Liver (tissue), 9 donors: ENCODE measurements around the gene ATP2C2. TPM values are rescaled to one million over a fixed set of nuclear protein-coding genes. Genes with fewer than 3 reads are reported as not detected.

Experiments used
- DNase-seq: peaks from one replicate; pipeline ENCODE4 v3.0.0-alpha.2; 2017; ENCODE audit warnings: low spot score
- H3K27ac ChIP-seq, 2 donors: one replicate each; pipeline ENCODE4 v1.7.0; 2013; ENCODE audit warnings: inconsistent platforms in 2 of 2, low read length in 2 of 2, control low read depth in 1 of 2, low read depth in 1 of 2, mild to moderate bottlenecking in 1 of 2
- H3K27me3 ChIP-seq, 4 donors: one replicate each; pipeline versions ENCODE4 v1.6.1 to v1.7.0; 2013; ENCODE audit warnings: low read length in 3 of 4, inconsistent platforms in 1 of 4, mild to moderate bottlenecking in 1 of 4, moderate library complexity in 1 of 4; ENCODE audit not compliant: control insufficient read depth in 4 of 4, insufficient read depth in 4 of 4
- H3K36me3 ChIP-seq, 4 donors: one replicate each; pipeline versions ENCODE4 v1.6.1 to v1.7.0; 2013; ENCODE audit warnings: low read length in 3 of 4, mild to moderate bottlenecking in 3 of 4, low read depth in 1 of 4, moderate library complexity in 1 of 4; ENCODE audit not compliant: control insufficient read depth in 4 of 4, insufficient read depth in 3 of 4
- H3K4me1 ChIP-seq, 4 donors: one replicate each; pipeline versions ENCODE4 v1.6.1 to v1.7.0; 2013; ENCODE audit warnings: low read length in 3 of 4, mild to moderate bottlenecking in 3 of 4, moderate library complexity in 1 of 4; ENCODE audit not compliant: control insufficient read depth in 4 of 4, insufficient read depth in 4 of 4
- H3K4me3 ChIP-seq, 3 donors: one replicate each; pipeline versions ENCODE4 v1.6.1 to v1.7.0; 2013; ENCODE audit warnings: low read length in 3 of 3, control low read depth in 1 of 3, low read depth in 1 of 3, mild to moderate bottlenecking in 1 of 3
- H3K9ac ChIP-seq, 2 donors: one replicate each; pipeline ENCODE4 v1.7.0; 2013; ENCODE audit warnings: low read length in 2 of 2, mild to moderate bottlenecking in 2 of 2, moderate library complexity in 2 of 2, control low read depth in 1 of 2, low read depth in 1 of 2
- H3K9me3 ChIP-seq, 4 donors: one replicate each; pipeline versions ENCODE4 v1.6.1 to v1.7.0; 2013; ENCODE audit warnings: low read length in 3 of 4; ENCODE audit not compliant: control insufficient read depth in 4 of 4
- FOXA2 ChIP-seq: IDR thresholded peaks from 2 replicates; pipeline ENCODE4 v1.6.1; 2016; ENCODE audit warnings: antibody characterized with exemption
- GABPA ChIP-seq, 2 donors: IDR thresholded peaks in 1 of 2; conservative IDR thresholded peaks in 1 of 2; 2 replicates each; pipeline ENCODE4 v1.6.1; 2016; ENCODE audit warnings: antibody characterized with exemption in 2 of 2, mild to moderate bottlenecking in 1 of 2, moderate library complexity in 1 of 2
- HNF4A ChIP-seq, 2 donors: conservative IDR thresholded peaks; 2 replicates each; pipeline ENCODE4 v1.6.1; 2016; ENCODE audit warnings: antibody characterized with exemption in 2 of 2, mild to moderate bottlenecking in 2 of 2
- JUND ChIP-seq, 2 donors: IDR thresholded peaks; 2 replicates each; pipeline ENCODE4 v1.6.1; 2016; ENCODE audit warnings: antibody characterized with exemption in 2 of 2
- NR2F2 ChIP-seq: IDR thresholded peaks from 2 replicates; pipeline ENCODE4 v1.6.1; 2016; ENCODE audit warnings: antibody characterized with exemption
- RXRA ChIP-seq, 2 donors: IDR thresholded peaks; 2 replicates each; pipeline ENCODE4 v1.6.1; 2017 to 2018; ENCODE audit warnings: antibody characterized with exemption in 2 of 2, mild to moderate bottlenecking in 1 of 2
- SP1 ChIP-seq: IDR thresholded peaks from 2 replicates; pipeline ENCODE4 v1.6.1; 2018; ENCODE audit warnings: antibody characterized with exemption, mild to moderate bottlenecking
- YY1 ChIP-seq: IDR thresholded peaks from 2 replicates; pipeline ENCODE4 v1.6.1; 2016; ENCODE audit warnings: antibody characterized with exemption, mild to moderate bottlenecking
- WGBS: extraction: QIAGEN DNeasy Blood & Tissue Kit; methylation state at CpG from one replicate; pipeline ENCODE4 v1.1.7; 2013; 5-methylcytosine and 5-hydroxymethylcytosine counted together
- polyA plus RNA-seq, 2 donors: library from polyadenylated mRNA; stranded (reverse) in 1 of 2; unstranded in 1 of 2; fragments of 200-250 nt in 1 of 2; fragments of >200 nt in 1 of 2; fragmentation: Nextera tagmentation in 1 of 2; extraction: Ambion mirVana in 1 of 2; gene quantifications; one replicate each; pipeline versions ENCODE4 v1.2.1 to v1.2.3, GENCODE V29; 2013 to 2015
- total RNA-seq, 2 donors: library from RNA; depleted of rRNA; stranded (reverse); fragments of >200 nt; gene quantifications; one replicate each; pipeline ENCODE4 v1.2.3, GENCODE V29; 2014
- TF ChIP-seq, protein P1 (sequence below): IDR thresholded peaks from 2 replicates; pipeline ENCODE4 v1.6.1; 2016; ENCODE audit warnings: antibody characterized with exemption
- TF ChIP-seq, protein P2 (sequence below): fragments of 150-350 bp; IDR thresholded peaks from 2 replicates; pipeline ENCODE4 v1.5.1; 2017; ENCODE audit warnings: improper control_type of control experiment, low read depth, low read length; ENCODE audit not compliant: missing input control
- TF ChIP-seq, protein P3 (sequence below): IDR thresholded peaks from 2 replicates; pipeline ENCODE4 v1.6.1; 2016; ENCODE audit warnings: antibody characterized with exemption
- TF ChIP-seq, protein P4 (sequence below): IDR thresholded peaks from 2 replicates; pipeline ENCODE4 v1.6.1; 2016; ENCODE audit warnings: antibody characterized with exemption
- donor health status: healthy.
- donor health status: healthy.
- donor health status: healthy.
- donor health status: healthy.
- donor health status: healthy.

Gene ATP2C2, protein sequence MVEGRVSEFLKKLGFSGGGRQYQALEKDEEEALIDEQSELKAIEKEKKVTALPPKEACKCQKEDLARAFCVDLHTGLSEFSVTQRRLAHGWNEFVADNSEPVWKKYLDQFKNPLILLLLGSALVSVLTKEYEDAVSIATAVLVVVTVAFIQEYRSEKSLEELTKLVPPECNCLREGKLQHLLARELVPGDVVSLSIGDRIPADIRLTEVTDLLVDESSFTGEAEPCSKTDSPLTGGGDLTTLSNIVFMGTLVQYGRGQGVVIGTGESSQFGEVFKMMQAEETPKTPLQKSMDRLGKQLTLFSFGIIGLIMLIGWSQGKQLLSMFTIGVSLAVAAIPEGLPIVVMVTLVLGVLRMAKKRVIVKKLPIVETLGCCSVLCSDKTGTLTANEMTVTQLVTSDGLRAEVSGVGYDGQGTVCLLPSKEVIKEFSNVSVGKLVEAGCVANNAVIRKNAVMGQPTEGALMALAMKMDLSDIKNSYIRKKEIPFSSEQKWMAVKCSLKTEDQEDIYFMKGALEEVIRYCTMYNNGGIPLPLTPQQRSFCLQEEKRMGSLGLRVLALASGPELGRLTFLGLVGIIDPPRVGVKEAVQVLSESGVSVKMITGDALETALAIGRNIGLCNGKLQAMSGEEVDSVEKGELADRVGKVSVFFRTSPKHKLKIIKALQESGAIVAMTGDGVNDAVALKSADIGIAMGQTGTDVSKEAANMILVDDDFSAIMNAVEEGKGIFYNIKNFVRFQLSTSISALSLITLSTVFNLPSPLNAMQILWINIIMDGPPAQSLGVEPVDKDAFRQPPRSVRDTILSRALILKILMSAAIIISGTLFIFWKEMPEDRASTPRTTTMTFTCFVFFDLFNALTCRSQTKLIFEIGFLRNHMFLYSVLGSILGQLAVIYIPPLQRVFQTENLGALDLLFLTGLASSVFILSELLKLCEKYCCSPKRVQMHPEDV
- total RNA-seq (under 1 TPM; 0.17 to 0.33 TPM), polyA plus RNA-seq (under 1 TPM; 0.05 to 0.28 TPM)

DNA sequence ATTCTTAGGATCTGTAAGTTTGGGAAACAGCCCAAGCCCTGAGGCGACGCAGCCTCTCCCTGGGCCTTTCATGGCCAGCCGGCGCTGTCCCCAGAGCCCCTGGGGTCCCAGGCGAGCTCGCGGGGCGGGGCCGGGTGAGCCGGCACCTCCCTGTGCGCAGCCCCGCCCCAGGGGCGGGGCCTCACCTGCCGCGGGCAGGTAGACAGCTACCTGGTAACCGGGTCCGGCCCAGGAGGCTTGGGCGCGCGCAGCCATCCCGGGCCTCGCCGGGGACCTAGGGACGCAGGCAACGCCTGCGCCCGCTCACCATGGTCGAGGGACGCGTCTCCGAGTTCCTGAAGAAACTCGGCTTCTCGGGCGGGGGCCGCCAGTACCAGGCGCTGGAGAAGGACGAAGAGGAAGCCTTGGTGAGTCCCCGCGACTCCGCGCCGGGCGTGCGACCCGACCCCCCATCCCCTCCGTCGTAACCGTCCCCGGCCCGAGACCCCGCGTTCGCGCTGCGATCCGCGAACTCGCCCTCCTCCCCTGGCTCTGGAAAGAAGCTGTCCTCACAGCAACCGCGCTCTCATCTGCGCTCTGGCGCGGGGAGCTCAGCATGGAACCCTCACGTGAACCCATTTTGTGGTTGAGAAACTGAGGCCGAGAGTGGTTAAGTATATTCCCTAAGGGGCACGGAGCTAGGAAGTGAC, at the start of gene ATP2C2:
ATP2C2 (plus strand) TSS at position 231 of the 689 bp plus-strand sequence; CDS start at position 309, 78 bp downstream.
- no peaks in the 10 kb centered on the region for H3K9me3 ChIP-seq
- H3K27ac ChIP-seq, result no peak within 1 kb of the TSS
- no peak within 1 kb of the TSS for H3K4me3 ChIP-seq
- 5% methylated on average over 66 of the region's 66 CpGs for WGBS
- no peaks in the 10 kb centered on the region for H3K36me3 ChIP-seq
- H3K27me3 ChIP-seq, result peaks cover 2 to 9% (median 3%) of the 10 kb centered on the region in 4 donors
- TF ChIP-seq, protein P1, sequence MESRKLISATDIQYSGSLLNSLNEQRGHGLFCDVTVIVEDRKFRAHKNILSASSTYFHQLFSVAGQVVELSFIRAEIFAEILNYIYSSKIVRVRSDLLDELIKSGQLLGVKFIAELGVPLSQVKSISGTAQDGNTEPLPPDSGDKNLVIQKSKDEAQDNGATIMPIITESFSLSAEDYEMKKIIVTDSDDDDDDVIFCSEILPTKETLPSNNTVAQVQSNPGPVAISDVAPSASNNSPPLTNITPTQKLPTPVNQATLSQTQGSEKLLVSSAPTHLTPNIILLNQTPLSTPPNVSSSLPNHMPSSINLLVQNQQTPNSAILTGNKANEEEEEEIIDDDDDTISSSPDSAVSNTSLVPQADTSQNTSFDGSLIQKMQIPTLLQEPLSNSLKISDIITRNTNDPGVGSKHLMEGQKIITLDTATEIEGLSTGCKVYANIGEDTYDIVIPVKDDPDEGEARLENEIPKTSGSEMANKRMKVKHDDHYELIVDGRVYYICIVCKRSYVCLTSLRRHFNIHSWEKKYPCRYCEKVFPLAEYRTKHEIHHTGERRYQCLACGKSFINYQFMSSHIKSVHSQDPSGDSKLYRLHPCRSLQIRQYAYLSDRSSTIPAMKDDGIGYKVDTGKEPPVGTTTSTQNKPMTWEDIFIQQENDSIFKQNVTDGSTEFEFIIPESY, result no peak
- no peak for TF ChIP-seq YY1
- no peak for TF ChIP-seq JUND (IDR thresholded peaks at IDR 0.05)
- no peak for TF ChIP-seq GABPA (IDR thresholded peaks at IDR 0.05 in 1 of 2, conservative IDR thresholded peaks at IDR 0.05 in 1 of 2)
- no peak for TF ChIP-seq FOXA2
- TF ChIP-seq, protein P2, sequence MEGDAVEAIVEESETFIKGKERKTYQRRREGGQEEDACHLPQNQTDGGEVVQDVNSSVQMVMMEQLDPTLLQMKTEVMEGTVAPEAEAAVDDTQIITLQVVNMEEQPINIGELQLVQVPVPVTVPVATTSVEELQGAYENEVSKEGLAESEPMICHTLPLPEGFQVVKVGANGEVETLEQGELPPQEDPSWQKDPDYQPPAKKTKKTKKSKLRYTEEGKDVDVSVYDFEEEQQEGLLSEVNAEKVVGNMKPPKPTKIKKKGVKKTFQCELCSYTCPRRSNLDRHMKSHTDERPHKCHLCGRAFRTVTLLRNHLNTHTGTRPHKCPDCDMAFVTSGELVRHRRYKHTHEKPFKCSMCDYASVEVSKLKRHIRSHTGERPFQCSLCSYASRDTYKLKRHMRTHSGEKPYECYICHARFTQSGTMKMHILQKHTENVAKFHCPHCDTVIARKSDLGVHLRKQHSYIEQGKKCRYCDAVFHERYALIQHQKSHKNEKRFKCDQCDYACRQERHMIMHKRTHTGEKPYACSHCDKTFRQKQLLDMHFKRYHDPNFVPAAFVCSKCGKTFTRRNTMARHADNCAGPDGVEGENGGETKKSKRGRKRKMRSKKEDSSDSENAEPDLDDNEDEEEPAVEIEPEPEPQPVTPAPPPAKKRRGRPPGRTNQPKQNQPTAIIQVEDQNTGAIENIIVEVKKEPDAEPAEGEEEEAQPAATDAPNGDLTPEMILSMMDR, result no peak
- TF ChIP-seq, protein P3, sequence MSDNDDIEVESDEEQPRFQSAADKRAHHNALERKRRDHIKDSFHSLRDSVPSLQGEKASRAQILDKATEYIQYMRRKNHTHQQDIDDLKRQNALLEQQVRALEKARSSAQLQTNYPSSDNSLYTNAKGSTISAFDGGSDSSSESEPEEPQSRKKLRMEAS, result no peak
- no peak for TF ChIP-seq RXRA (IDR thresholded peaks at IDR 0.05)
- peaks cover 0 to 6% (median under 1%) of the 10 kb centered on the region in 4 donors for H3K4me1 ChIP-seq
- H3K9ac ChIP-seq, result no peak within 1 kb of the TSS
- no peak for DNase-seq

DNA sequence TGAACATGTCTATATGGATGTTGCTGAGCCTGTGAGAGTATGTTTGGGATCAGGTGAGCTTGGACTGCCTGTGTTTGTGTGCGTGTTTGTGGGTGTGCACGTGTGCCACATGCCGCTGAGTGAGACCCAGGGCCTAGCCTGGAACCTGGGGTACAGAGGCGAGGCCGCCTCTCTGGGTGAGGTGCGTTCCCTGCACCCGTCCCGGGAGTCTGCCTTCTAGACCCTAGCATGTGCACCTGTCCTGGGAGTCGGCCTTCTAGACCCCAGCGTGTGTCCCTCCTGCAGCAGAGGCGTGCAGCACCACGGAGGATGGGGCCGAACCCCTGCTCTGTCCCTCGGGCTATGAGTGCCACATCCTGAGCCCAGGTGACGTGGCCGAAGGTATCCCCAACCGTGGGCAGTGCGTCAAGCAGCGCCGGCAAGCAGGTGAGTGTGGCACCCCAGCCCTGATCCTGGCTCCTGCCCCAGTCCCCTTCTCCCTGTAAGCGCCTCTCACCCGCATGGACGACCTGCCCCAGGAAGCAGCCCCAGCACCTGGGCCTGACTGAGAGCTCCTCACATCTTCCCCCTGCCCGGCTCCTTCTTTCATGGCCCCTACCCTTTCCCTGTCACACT, 49.1 kb upstream of the ATP2C2 start:
- Histone ChIP-seq H3K27ac (no peak overlapping the region), H3K4me3 (no peak overlapping the region), H3K27me3 (no peaks in the 10 kb centered on the region), H3K9ac (no peak overlapping the region), H3K9me3 (peaks cover 0 to 7% (median 4%) of the 10 kb centered on the region in 4 donors), H3K4me1 (no peaks in the 10 kb centered on the region), H3K36me3 (no peaks in the 10 kb centered on the region)
- WGBS, result 93% methylated on average over 24 of the region's 24 CpGs
- no peak for DNase-seq
- TF ChIP-seq JUND (IDR thresholded peaks at IDR 0.05), result no peak
- no peak for TF ChIP-seq NR2F2
- no peak for TF ChIP-seq RXRA (IDR thresholded peaks at IDR 0.05)
- TF ChIP-seq, protein P2, result no peak
- TF ChIP-seq, protein P4, sequence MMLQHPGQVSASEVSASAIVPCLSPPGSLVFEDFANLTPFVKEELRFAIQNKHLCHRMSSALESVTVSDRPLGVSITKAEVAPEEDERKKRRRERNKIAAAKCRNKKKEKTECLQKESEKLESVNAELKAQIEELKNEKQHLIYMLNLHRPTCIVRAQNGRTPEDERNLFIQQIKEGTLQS, result no peak
- no peak for TF ChIP-seq FOXA2
- TF ChIP-seq HNF4A (conservative IDR thresholded peaks at IDR 0.05), result no peak
- TF ChIP-seq, protein P1, result no peak
- TF ChIP-seq SP1, result no peak
- TF ChIP-seq, protein P3, result no peak
